Measurements from ENCODE around the gene SPINK1.

SPINK1 gene

DNA sequence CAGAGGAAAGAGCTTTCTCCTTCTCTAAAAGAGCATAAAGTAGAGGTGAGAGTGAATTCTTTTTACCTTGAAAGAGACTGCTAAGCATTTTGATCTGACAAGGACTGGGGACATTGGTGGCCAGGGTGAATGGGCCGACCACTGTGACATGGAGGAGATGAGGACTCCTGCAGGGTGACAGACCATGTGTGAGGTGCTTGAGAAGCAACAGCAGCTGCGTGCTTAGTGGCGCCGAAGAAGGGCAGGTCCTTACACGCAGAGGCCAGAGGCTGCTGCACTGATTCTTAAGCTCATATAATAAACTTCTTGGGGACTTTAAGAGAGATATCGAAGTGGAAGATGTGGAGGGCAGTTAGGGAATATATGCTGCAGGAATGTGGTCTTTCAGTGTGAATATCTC is 40.3 kb downstream of the SPINK1 start:
- no peak overlapping the region for H3K4me3 ChIP-seq (ENCODE audit: low read depth, low read length)
- TF ChIP-seq, protein P1, sequence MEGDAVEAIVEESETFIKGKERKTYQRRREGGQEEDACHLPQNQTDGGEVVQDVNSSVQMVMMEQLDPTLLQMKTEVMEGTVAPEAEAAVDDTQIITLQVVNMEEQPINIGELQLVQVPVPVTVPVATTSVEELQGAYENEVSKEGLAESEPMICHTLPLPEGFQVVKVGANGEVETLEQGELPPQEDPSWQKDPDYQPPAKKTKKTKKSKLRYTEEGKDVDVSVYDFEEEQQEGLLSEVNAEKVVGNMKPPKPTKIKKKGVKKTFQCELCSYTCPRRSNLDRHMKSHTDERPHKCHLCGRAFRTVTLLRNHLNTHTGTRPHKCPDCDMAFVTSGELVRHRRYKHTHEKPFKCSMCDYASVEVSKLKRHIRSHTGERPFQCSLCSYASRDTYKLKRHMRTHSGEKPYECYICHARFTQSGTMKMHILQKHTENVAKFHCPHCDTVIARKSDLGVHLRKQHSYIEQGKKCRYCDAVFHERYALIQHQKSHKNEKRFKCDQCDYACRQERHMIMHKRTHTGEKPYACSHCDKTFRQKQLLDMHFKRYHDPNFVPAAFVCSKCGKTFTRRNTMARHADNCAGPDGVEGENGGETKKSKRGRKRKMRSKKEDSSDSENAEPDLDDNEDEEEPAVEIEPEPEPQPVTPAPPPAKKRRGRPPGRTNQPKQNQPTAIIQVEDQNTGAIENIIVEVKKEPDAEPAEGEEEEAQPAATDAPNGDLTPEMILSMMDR (IDR thresholded peaks at IDR 0.05; ENCODE audit: low read depth, low read length): no peak
- in situ Hi-C loops (cut with HindIII; ENCODE audit: low sequenced_read_pairs): no loop called here
- no peak for DNase-seq (ENCODE audit: low read depth, low spot score)

DNA sequence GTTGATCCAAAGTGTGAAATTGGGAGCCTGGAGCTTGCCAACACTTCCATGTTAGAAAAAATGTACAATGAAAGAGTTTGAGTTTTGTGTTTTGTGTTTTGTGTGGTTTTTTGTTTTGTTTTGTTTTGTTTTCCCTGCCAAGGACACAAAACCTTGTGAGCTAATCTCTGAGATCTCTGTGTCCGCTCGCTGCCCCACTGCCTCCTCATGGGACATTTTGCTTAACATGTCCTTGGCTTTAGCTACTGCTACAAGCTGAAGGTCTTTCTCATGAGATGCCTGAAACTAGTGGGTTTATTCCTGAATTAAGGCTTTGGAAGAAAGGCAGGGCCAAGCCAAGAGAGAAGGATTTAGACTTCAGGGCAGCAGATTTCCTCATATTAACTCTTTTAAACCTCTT is 41.7 kb downstream of the SPINK1 start:
- in situ Hi-C loops (cut with HindIII; ENCODE audit: low sequenced_read_pairs): no loop called here
- TF ChIP-seq, protein P1 (IDR thresholded peaks at IDR 0.05; ENCODE audit: low read depth, low read length): no peak
- H3K4me3 ChIP-seq (ENCODE audit: low read depth, low read length): no peak overlapping the region
- DNase-seq (ENCODE audit: low read depth, low spot score): no peak

- DNase-seq (ENCODE audit: low read depth, low spot score): no peak
- H3K4me3 ChIP-seq (ENCODE audit: low read depth, low read length): no peak overlapping the region
- in situ Hi-C loops (cut with HindIII; ENCODE audit: low sequenced_read_pairs): no loop called here
- TF ChIP-seq, protein P1 (IDR thresholded peaks at IDR 0.05; ENCODE audit: low read depth, low read length): no peak
Observed at GRCh38 chr5:147788023-147788422, 43.4 kb downstream of the SPINK1 start.

GRCh38 chr5:147786142-147786541 is 45.3 kb downstream of the SPINK1 start:
- in situ Hi-C loops (cut with HindIII; ENCODE audit: low sequenced_read_pairs): no loop called here
- H3K4me3 ChIP-seq (ENCODE audit: low read depth, low read length): no peak overlapping the region
- TF ChIP-seq, protein P1 (IDR thresholded peaks at IDR 0.05; ENCODE audit: low read depth, low read length): no peak
- DNase-seq (ENCODE audit: low read depth, low spot score): no peak

- DNase-seq (ENCODE audit: low read depth, low spot score): no peak
- no peak overlapping the region for H3K4me3 ChIP-seq (ENCODE audit: low read depth, low read length)
- in situ Hi-C loops (cut with HindIII; ENCODE audit: low sequenced_read_pairs): no loop called here
- TF ChIP-seq, protein P1 (IDR thresholded peaks at IDR 0.05; ENCODE audit: low read depth, low read length): no peak
Observed at GRCh38 chr5:147784146-147784987, 47.1 kb downstream of the SPINK1 start.

DNA sequence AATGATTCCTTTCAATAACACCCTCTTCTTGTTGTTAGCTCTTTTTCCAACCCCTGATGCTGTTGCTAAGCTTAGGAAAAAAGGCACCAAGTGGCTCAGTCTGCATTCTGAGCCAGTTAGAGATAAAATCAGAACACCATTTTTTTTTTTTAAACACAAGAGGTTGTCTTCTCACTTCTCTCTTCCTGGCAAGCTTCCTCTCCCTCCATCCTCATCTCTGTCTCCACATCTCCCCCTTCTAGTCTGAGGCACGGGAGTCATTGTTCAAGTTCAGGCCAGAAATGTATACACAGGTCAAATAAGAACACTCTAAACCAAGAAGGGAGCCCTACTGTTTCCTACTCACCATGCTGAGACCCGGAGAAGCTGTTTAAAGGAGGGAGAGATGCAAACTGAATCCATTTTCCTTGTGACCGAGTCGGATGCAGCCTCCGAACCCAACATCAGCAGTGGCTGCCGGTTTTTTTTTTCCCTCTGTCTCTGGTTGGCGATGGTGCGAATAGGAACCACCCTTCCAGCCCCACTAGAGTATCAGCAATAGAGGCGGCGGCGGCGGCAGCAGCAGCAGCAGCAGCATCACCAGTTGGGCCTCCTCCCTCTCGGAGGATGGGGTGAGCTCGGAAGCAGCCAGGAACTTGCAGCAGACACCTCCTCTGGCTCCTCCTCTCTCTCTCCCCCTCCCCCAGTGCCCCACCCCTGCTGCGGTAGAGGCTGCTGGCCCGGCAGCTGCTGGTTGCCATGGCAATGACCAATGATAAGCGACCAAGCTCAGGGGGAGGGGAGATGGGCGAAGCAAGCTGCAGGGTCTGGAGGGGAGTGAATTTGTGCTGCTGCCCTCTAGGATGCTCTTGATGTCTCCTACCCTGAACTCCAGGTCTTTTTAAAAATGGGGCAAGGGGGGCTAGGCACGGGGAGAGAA is 49.1 kb downstream of the SPINK1 start, which contains the start of gene JAKMIP2:
Gene JAKMIP2 (minus strand): TSS at position 619 of the 919 bp plus-strand sequence. CDS start 110,922 bp downstream, outside the sequence.
- TF ChIP-seq, protein P1 (IDR thresholded peaks at IDR 0.05; ENCODE audit: low read depth, low read length): no peak
- in situ Hi-C loops (cut with HindIII; ENCODE audit: low sequenced_read_pairs): no loop called here
- peak; percentile 94 for DNase-seq (ENCODE audit: low read depth, low spot score)
- peak within 1 kb of the TSS; percentile 52 for H3K4me3 ChIP-seq (ENCODE audit: low read depth, low read length)
